Esophagus squamous epithelium (tissue), 4 donors: ENCODE results near the gene KLC1.

Experiments used
- POLR2A ChIP-seq, 4 donors: fragments of 450-650 bp; IDR thresholded peaks; one replicate each; pipeline ENCODE4 v1.6.1; 2017; ENCODE audit warnings: antibody characterized with exemption in 4 of 4, mild to moderate bottlenecking in 4 of 4, moderate library complexity in 3 of 4
- TF ChIP-seq, protein P1 (sequence below), 6 experiments: fragments of 450-650 bp in 4 of 6; fragments of 200-600 bp in 2 of 6; sonication (generic) in 2 of 6; IDR thresholded peaks; one replicate each; pipeline ENCODE4 v1.5.1; 2016 to 2019; ENCODE audit warnings: antibody characterized with exemption in 6 of 6, mild to moderate bottlenecking in 4 of 6, moderate library complexity in 4 of 6

DNA sequence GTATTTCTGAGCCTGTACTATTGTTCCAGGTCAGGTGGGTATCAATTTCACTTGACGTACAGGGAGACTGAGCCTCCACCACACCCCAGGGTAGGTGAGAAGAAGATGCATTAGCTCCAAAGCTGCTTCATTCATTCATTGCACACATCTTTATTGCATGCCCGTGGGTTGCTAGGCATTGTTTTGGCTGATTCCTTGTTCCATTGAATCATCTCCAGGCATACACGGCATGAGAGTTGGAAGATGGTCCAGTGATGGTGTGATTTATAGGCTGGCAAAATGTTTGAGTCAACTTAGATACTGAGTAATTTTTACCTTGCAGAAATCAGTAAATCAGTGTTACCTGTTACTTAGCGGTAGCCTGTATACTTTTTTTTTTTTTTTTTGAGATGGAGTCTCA is 21.2 kb downstream of the KLC1 start:
- TF ChIP-seq, protein P1, sequence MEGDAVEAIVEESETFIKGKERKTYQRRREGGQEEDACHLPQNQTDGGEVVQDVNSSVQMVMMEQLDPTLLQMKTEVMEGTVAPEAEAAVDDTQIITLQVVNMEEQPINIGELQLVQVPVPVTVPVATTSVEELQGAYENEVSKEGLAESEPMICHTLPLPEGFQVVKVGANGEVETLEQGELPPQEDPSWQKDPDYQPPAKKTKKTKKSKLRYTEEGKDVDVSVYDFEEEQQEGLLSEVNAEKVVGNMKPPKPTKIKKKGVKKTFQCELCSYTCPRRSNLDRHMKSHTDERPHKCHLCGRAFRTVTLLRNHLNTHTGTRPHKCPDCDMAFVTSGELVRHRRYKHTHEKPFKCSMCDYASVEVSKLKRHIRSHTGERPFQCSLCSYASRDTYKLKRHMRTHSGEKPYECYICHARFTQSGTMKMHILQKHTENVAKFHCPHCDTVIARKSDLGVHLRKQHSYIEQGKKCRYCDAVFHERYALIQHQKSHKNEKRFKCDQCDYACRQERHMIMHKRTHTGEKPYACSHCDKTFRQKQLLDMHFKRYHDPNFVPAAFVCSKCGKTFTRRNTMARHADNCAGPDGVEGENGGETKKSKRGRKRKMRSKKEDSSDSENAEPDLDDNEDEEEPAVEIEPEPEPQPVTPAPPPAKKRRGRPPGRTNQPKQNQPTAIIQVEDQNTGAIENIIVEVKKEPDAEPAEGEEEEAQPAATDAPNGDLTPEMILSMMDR (IDR thresholded peaks at IDR 0.05) = no peak
- TF ChIP-seq POLR2A (IDR thresholded peaks at IDR 0.05) = no peak
